HG03439 (cell line): Measurements from ENCODE around the gene COL26A1.

Experiments used
- ATAC-seq: cut with Tn5 transposase; IDR thresholded peaks from one replicate; pipeline ENCODE4 v1.9.1; 2021; ENCODE audit warnings: mild to moderate bottlenecking, moderate library complexity; ENCODE audit not compliant: unreplicated experiment

Gene COL26A1

GRCh38 chr7:101368422-101369165 is 5.9 kb downstream of the COL26A1 start:
- no peak for ATAC-seq

GRCh38 chr7:101370836-101371235 is 8.2 kb downstream of the COL26A1 start:
- ATAC-seq: no peak

GRCh38 chr7:101373812-101374614 is 11.3 kb downstream of the COL26A1 start:
- no peak for ATAC-seq

GRCh38 chr7:101374990-101375389 is 12.3 kb downstream of the COL26A1 start:
- ATAC-seq: no peak

GRCh38 chr7:101376601-101377000 is 13.9 kb downstream of the COL26A1 start:
- no peak for ATAC-seq

GRCh38 chr7:101377189-101377736 is 14.6 kb downstream of the COL26A1 start:
- no peak for ATAC-seq

- ATAC-seq: no peak
Observed at GRCh38 chr7:101378751-101379174, 16.1 kb downstream of the COL26A1 start.

- ATAC-seq: no peak
Observed at GRCh38 chr7:101379302-101379701, 16.6 kb downstream of the COL26A1 start.

- no peak for ATAC-seq
Observed at GRCh38 chr7:101381549-101382111, 19.0 kb downstream of the COL26A1 start.

- no peak for ATAC-seq
Observed at GRCh38 chr7:101382937-101383336, 20.3 kb downstream of the COL26A1 start.

- no peak for ATAC-seq
Observed at GRCh38 chr7:101386177-101386557, 23.5 kb downstream of the COL26A1 start.

- no peak for ATAC-seq
Observed at GRCh38 chr7:101386558-101387231, 24.0 kb downstream of the COL26A1 start.

- peak; percentile 80 for ATAC-seq
Observed at GRCh38 chr7:101390901-101391301, 28.2 kb downstream of the COL26A1 start.

GRCh38 chr7:101391991-101392390 is 29.3 kb downstream of the COL26A1 start:
- no peak for ATAC-seq

GRCh38 chr7:101393865-101394264 is 31.2 kb downstream of the COL26A1 start:
- no peak for ATAC-seq

- ATAC-seq: no peak
Observed at GRCh38 chr7:101395376-101395775, 32.7 kb downstream of the COL26A1 start.

- no peak for ATAC-seq
Observed at GRCh38 chr7:101397243-101397642, 34.6 kb downstream of the COL26A1 start.

- ATAC-seq: no peak
Observed at GRCh38 chr7:101397770-101398324, 35.2 kb downstream of the COL26A1 start.

- ATAC-seq: no peak
Observed at GRCh38 chr7:101398396-101399289, 36.0 kb downstream of the COL26A1 start.

- no peak for ATAC-seq
Observed at GRCh38 chr7:101399759-101400158, 37.1 kb downstream of the COL26A1 start.
